ENCODE data around the gene GPR148.
"Not testable (repeated sequence)": the region's sequence is repeated elsewhere in the genome, so short reads cannot be mapped to it uniquely, and the experiment has no call there.

GRCh38 chr2:130732257-130732656 lies 3.4 kb downstream of the GPR148 start:
- TF ChIP-seq POLR2AphosphoS5 (IDR thresholded peaks at IDR 0.05; ENCODE audit: low read depth); CTCF (IDR thresholded peaks at IDR 0.05; ENCODE audit: insufficient read depth, low read length); SPI1 (IDR thresholded peaks at IDR 0.05; ENCODE audit: borderline replicate concordance, low read depth); REST (IDR thresholded peaks at IDR 0.05; ENCODE audit: insufficient replicate concordance, low read depth); GABPA (IDR thresholded peaks at IDR 0.05; ENCODE audit: low read depth): not testable (repeated sequence)

Measured in HL-60 (cell line).